Chondrocyte (in vitro differentiated cells): ENCODE results near the gene NOCT. TPM values are rescaled to one million over a fixed set of nuclear protein-coding genes. Genes with fewer than 3 reads are reported as not detected.
"Not testable (repeated sequence)": the region's sequence is repeated elsewhere in the genome, so short reads cannot be mapped to it uniquely, and the experiment has no call there.

Source experiments
- DNase-seq: peaks from one replicate; pipeline ENCODE4 v3.0.0; 2021; ENCODE audit warnings: mixed read lengths, low spot score
- H3K27ac Mint-ChIP-seq: one replicate; pipeline ENCODE4 v1.8.0; 2021; ENCODE audit warnings: mild to moderate bottlenecking, moderate library complexity, mixed read lengths; ENCODE audit not compliant: unreplicated experiment
- H3K27me3 Mint-ChIP-seq: 2 replicates; pipeline ENCODE4 v1.8.0; 2021; ENCODE audit warnings: low read depth, mixed read lengths
- H3K36me3 Mint-ChIP-seq: 2 replicates; pipeline ENCODE4 v1.8.0; 2021; ENCODE audit warnings: low read depth, mixed read lengths
- H3K4me1 Mint-ChIP-seq: 2 replicates; pipeline ENCODE4 v1.8.0; 2021; ENCODE audit warnings: low read depth, mild to moderate bottlenecking, mixed read lengths
- H3K4me3 Mint-ChIP-seq: one replicate; pipeline ENCODE4 v1.8.0; 2021; ENCODE audit warnings: mild to moderate bottlenecking, moderate library complexity, mixed read lengths; ENCODE audit not compliant: unreplicated experiment
- H3K9me3 Mint-ChIP-seq: 2 replicates; pipeline ENCODE4 v1.8.0; 2021; ENCODE audit warnings: low read depth, mixed read lengths
- total RNA-seq: library from RNA; stranded (reverse); gene quantifications from 3 replicates; pipeline ENCODE4 v1.2.1, GENCODE V29; 2021
- TF ChIP-seq, protein P1 (sequence below): fragments of 200-600 bp; sonication (generic); IDR thresholded peaks from 2 replicates; pipeline ENCODE4 v1.5.0; 2021; ENCODE audit warnings: antibody characterized with exemption, mild to moderate bottlenecking, moderate library complexity

Gene NOCT
- total RNA-seq, 1 donor from 2014 or later: 31.6 TPM

DNA sequence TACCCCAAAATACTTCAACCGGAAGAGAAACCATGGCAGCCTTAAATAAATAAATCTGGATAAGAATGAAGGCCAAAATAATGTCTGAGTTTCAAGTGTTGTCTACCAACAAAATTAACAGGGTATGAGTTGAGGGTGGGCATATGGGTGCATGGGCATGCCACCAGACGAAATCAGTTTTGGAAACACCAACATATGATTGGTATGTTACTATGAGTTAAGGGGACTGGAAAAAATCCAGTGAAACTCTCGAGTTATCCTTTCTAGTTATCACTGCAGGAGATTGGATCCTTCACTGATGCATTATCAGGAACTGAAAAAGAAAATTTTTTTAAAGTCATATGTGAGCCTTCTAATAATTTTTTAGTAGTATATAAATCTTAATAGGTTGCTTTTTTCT is 32.4 kb downstream of the NOCT start:
- no peak overlapping the region for H3K27ac Mint-ChIP-seq
- H3K36me3 Mint-ChIP-seq: peaks cover 20% of the 10 kb centered on the region
- no peaks in the 10 kb centered on the region for H3K9me3 Mint-ChIP-seq
- H3K27me3 Mint-ChIP-seq: no peaks in the 10 kb centered on the region
- peaks cover 22% of the 10 kb centered on the region for H3K4me1 Mint-ChIP-seq
- TF ChIP-seq, protein P1, sequence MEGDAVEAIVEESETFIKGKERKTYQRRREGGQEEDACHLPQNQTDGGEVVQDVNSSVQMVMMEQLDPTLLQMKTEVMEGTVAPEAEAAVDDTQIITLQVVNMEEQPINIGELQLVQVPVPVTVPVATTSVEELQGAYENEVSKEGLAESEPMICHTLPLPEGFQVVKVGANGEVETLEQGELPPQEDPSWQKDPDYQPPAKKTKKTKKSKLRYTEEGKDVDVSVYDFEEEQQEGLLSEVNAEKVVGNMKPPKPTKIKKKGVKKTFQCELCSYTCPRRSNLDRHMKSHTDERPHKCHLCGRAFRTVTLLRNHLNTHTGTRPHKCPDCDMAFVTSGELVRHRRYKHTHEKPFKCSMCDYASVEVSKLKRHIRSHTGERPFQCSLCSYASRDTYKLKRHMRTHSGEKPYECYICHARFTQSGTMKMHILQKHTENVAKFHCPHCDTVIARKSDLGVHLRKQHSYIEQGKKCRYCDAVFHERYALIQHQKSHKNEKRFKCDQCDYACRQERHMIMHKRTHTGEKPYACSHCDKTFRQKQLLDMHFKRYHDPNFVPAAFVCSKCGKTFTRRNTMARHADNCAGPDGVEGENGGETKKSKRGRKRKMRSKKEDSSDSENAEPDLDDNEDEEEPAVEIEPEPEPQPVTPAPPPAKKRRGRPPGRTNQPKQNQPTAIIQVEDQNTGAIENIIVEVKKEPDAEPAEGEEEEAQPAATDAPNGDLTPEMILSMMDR: no peak
- H3K4me3 Mint-ChIP-seq: no peak overlapping the region
- DNase-seq: no peak

DNA sequence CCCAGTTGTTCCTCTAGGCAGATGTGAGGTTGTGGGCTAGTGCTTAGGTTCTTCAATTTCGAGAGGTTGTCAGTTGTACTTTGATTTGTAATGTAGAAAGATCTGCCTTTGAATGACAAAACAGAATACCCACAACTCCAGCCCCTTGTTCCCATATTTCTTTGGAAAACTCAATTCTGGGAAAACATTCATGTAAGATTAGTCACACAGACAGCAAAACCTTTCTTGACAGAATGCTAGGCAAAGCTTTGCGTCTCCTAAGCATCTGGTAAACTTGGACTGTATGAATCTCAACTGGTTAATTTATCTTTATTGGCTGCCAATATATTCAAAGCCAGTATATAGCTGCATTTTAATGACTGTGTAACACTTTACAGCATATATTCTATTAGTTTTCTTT is 34.9 kb downstream of the NOCT start:
- Mint-ChIP-seq H3K36me3 (peaks cover 19% of the 10 kb centered on the region), H3K4me3 (no peak overlapping the region)
- TF ChIP-seq, protein P1: no peak

GRCh38 chr4:139053909-139054308 is 38.3 kb downstream of the NOCT start:
- no peak overlapping the region for H3K4me3 Mint-ChIP-seq

More for the DNA sequence above, 34.9 kb downstream of the NOCT start:
- H3K27me3 Mint-ChIP-seq: no peaks in the 10 kb centered on the region
- no peaks in the 10 kb centered on the region for H3K9me3 Mint-ChIP-seq
- DNase-seq: no peak
- H3K27ac Mint-ChIP-seq: peak overlapping the region; percentile 83
- H3K4me1 Mint-ChIP-seq: peaks cover 36% of the 10 kb centered on the region

GRCh38 chr4:139054791-139055505 is 39.4 kb downstream of the NOCT start:
- Mint-ChIP-seq H3K27me3 (no peaks in the 10 kb centered on the region), H3K9me3 (no peaks in the 10 kb centered on the region), H3K36me3 (peaks cover 16% of the 10 kb centered on the region), H3K4me1 (peaks cover 29% of the 10 kb centered on the region), H3K27ac (peak overlapping the region; percentile 29), H3K4me3 (no peak overlapping the region)
- DNase-seq: no peak
- TF ChIP-seq, protein P1: no peak

More at GRCh38 chr4:139053909-139054308, 38.3 kb downstream of the NOCT start:
- no peak for DNase-seq
- H3K27me3 Mint-ChIP-seq: no peaks in the 10 kb centered on the region
- peaks cover 38% of the 10 kb centered on the region for H3K4me1 Mint-ChIP-seq
- TF ChIP-seq, protein P1: no peak
- peaks cover 11% of the 10 kb centered on the region for H3K36me3 Mint-ChIP-seq
- no peaks in the 10 kb centered on the region for H3K9me3 Mint-ChIP-seq
- peak overlapping the region; percentile 29 for H3K27ac Mint-ChIP-seq

- H3K4me1 Mint-ChIP-seq: peaks cover 20% of the 10 kb centered on the region
- not testable (repeated sequence) for H3K27me3 Mint-ChIP-seq, DNase-seq, H3K9me3 Mint-ChIP-seq, H3K4me3 Mint-ChIP-seq
- peaks cover 18% of the 10 kb centered on the region for H3K36me3 Mint-ChIP-seq
- H3K27ac Mint-ChIP-seq: peak overlapping the region; percentile 46
These were observed 43.4 kb downstream of the NOCT start for GRCh38 chr4:139059026-139059425.

GRCh38 chr4:139060591-139060990 is 45.0 kb downstream of the NOCT start:
- H3K4me3 Mint-ChIP-seq: no peak overlapping the region
- DNase-seq: no peak
- no peaks in the 10 kb centered on the region for H3K9me3 Mint-ChIP-seq
- peaks cover 4% of the 10 kb centered on the region for H3K4me1 Mint-ChIP-seq
- TF ChIP-seq, protein P1: no peak
- H3K36me3 Mint-ChIP-seq: peaks cover 20% of the 10 kb centered on the region
- no peaks in the 10 kb centered on the region for H3K27me3 Mint-ChIP-seq
- no peak overlapping the region for H3K27ac Mint-ChIP-seq
